ENCODE data around the gene MLIP.

The MLIP gene

DNA sequence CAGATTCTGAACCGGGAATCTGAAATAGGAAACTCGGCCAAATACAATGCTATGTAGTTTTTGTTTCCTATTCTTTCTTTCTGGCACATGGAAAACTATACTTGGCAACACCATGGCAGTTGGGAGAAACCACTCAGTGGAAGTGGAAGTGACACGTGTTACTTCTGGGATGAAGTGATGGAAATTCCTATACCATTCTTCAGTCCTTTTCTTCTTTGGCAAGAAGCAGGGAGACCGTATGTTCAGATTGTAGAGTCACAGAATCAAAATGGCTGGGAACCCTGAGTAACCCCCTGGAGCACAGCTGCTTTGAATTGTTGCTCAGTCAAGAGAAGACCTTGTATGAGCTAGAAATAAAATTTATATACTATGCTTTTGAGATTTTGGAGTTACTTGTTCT is 178.2 kb downstream of the MLIP start:
- DNase-seq: no peak

DNA sequence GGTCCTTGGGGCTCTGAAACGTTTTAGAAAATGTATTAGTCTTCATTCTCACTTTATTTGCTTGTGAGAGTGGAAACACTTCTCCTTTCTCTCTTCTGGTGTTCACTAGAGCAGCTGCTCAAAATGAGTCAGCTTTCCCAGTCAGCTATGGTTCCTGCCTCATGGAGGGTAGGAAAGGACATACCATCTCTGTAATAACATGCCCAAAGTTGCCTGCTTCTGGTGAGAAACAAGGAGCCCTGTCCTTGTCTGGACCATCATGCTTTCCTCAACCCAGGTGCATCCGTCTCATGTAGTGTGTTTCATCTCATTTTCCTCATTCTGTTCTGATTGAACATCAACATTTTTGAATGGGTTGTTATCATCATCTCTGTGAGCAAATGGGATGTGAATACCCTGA is 179.9 kb downstream of the MLIP start:
- no peak for DNase-seq

DNA sequence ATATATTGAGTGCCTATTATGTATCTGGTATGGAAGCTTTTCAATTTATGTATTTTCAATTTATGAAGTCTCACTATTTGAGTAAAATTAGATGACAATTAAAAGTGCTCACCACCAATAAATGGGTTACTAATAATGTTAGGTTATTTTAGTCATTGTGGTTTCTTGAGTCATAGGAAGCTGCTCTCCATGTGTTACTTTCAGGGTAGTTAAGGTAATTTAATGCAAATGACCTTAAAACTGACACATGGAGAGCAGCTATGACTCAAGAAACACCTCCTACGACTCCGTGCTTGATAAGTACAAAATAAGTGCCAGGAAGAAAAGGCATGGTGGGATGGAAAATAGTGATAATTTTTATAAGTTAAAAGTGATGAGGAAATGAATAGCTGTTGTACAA is 180.5 kb downstream of the MLIP start:
- no peak for DNase-seq

DNA sequence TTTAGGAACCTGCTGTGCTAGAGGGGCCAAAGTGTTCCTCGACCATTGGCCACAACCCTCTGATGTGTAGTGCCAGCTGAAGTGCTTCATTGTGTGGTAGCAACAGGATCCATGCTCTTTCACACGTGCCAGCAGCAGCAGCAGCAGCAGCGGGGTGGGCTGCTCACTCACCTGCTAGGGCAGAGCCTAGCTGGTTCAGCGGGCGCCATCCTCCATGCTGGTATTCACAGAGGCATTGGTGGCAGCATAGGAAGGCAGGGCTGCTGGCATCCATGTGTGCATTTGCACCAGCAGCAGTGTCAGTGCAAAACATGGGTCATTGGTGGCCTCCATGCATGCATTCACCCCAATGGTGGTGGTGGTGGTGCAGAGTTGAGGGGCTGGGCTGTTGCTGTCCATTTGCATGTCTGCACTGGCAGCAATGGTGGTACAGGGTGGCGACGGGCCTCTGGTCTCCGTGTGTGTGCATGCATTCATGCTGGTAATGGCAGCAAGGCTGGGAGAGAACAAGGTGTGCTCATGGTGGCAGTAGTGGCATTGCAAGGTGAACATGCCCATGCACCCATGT is 183.8 kb downstream of the MLIP start:
- DNase-seq: no peak

DNA sequence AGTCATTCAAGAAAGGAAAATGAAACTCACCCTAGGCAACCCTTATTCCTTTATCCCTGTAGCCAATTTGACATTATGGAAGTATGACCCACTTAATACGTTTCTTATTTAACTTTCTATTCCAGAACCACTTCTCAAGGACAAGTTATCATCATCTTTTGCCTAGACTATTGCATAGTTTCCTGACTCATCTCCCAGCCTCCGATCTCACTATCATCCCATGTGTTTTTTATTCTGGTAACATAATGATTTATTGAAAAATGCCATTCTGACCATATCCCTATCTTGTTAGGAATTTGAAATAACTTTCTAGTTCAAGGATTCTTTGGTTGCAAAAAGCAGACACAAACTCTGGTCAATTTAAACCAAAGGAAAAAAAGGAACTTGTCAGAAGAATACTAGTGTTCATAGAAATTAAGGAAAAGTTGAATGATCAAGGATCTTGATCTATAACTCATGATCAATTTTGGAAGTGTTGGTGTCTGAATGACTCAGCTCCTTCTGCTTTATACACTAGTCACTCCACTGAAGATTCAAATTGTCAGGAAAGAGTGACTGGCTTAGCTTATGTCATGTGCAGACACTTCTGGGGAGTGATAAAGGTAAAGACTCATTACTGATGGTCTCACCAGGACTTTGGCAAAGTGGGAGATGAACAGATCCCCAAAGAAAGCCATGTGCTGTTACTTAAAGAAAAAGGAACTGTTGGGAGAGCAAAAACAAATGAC is 188.5 kb downstream of the MLIP start:
- DNase-seq: no peak

DNA sequence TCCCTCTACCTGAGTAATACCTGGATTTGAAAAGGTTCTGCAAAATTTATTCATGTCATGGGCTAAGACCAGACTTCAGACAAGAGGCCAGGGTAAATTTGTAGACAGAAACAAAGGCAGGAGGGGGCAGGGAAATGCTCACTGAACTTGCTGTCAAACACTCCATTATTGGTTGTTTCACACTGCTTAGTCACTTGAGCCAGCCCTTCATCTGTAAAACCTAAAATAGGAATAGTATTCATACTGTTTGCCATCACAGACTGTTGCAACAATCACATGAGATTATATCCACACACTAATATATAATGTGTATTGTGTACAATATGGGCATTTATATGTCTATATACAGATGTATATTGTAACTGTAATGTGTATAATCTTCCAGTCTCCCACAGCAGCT is 190.5 kb downstream of the MLIP start:
- no peak for DNase-seq

DNA sequence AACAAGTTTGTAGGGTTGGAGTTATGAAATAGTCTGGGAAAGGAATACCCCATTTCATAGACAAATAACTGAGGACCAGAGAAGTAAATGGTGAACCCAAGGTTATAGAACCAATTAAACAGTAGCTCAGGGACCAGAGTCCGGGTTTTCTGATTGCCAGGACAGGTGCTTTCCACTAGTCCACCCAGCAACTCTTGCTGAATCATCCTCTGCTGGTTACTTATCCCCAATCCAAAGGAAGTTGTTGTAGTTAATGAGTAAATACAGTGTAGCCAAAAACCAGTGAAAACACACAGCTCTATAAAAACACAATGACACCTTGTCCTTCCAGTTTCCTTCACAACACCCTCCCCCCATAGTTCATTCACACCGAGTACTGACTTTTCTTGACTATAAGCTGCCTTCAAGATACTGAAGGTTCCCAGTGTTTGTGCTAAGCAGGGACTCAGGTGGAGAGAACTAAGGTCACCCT is 196.2 kb downstream of the MLIP start:
- no peak for DNase-seq

DNA sequence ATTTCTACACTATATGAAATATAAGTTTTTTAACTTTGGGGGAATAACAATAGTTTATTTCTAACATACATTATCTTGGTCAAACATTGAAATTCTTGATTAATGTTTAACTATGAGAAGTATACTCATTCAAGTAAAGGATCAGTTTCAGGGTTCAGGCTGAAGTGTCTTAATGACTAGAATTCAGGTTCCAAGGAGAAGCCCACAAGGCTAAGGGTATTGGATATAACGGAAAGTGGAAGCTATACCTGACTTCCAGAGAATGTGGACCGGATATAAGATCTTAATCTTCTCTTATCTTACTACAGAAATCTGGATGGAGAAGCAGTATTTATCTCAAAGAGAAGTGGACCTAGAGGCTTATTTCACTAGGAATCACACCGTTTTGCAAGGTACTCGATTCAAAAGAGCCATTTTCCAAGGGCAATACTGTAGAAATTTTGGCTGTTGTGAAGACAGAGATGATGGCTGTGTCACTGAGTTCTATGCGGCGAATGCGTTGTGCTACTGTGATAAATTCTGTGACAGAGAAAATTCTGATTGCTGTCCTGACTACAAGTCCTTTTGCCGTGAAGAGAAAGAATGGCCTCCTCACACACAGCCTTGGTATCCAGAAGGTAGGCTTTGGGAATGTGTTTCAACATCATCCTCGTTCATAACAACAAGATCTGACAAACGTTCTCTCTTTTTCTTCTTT is 197.2 kb downstream of the MLIP start, which contains the start of gene TINAG:
TINAG (plus strand) TSS at position 153 of the 697 bp plus-strand sequence; CDS start at position 263, 110 bp downstream.
- DNase-seq: no peak

DNA sequence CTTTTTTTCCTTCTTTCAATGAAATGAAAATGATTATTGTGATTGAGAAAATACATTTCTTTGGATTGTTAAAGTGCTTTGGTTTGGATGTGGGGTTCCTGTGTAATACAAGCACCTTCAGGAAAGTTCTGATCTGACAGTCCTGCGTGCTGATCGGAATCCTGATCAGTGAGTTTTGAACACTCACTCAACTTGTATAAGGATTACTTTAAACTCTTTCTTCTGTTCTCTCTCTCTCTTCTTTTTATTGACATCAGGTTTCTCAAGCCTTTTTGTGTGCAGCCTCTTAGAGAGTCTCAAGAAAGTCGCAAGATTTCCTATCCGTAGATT is 197.7 kb downstream of the MLIP start:
- no peak for DNase-seq

DNA sequence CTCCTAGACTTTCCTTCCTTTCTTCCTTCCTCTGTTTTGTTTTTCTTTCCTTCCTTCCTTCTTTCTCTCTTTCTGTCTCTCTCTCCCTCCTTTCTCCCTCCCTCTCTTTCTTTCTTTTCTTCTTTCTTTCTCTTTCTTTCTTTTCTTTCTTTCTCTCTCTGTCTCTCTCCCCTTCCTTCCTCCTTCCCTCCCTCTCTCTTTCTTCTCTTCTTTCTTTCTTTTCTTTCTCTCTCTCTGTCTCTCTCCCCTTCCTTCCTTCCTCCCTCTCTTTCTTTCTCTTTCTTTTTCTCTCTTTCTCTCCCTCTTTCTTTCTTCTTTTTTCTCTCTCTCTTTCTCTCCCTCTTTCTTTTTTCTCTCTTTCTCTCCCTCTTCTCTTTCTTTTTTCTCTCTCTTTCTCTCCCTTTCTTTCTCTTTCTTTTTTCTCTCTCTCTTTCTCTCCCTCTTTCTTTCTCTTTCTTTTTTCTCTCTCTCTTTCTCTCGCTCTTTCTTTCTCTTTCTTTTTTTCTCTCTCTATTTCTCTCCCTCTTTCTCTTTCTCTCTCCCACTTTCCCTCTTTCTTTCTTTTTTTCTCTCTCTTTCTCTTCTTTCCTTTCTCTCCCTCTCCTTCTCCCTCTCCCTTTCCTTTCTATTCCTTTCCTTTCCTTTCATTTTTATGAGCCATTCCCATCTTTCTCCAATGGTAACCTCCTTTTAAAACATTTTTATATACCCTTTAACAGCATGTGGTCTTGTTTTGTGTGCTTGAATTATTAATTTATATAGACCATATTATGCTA is 199.3 kb downstream of the MLIP start:
- DNase-seq: no peak

DNA sequence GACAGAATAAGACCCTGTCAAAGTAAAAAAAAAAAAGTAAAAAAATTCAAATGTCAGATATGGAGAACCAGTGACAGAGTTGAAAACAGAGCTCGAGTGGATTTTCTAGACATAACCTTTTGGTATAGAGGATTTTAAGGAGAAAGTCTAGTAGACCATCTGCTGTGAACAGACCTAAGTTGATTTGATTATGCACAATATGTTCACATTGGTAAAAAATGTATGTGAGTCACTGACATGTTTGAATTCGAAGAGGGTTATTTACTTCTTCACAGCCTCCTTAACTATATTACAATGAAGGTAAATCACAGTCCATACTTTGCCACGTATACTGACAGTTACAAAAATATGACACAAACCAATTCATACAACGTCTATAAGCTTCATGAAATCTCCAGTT is 204.4 kb downstream of the MLIP start:
- DNase-seq: no peak

Measured in CD4-positive, alpha-beta T cell treated with Interleukin-4 for 1 hour (primary cell).